Measurements from ENCODE around the gene MYO5B.

- TF ChIP-seq ETV6 (IDR thresholded peaks at IDR 0.05; ENCODE audit: borderline replicate concordance in 1 of 2, low read depth in 2 of 2, low read length in 1 of 2) (no peak), ETV6 (CRISPR knock-in tag; IDR thresholded peaks at IDR 0.05; ENCODE audit: borderline replicate concordance) (no peak), NONO (IDR thresholded peaks at IDR 0.05; ENCODE audit: low read depth in 2 of 2, low read length in 1 of 2) (no peak), CTCF (IDR thresholded peaks at IDR 0.05 in 2 of 3, conservative IDR thresholded peaks at IDR 0.05 in 1 of 3; ENCODE audit: insufficient read depth in 2 of 3, low read depth in 1 of 3, low read length in 3 of 3) (no peak), E2F6 (IDR thresholded peaks at IDR 0.05; ENCODE audit: borderline replicate concordance in 1 of 2, extremely low read depth in 1 of 2, insufficient read depth in 1 of 2, insufficient read length in 1 of 2, low read depth in 1 of 2, low read length in 1 of 2, poor library complexity in 1 of 2, severe bottlenecking in 1 of 2) (no peak), MECOM (CRISPR knock-in tag; IDR thresholded peaks at IDR 0.05) (no peak), ZNF436 (CRISPR knock-in tag; IDR thresholded peaks at IDR 0.05) (no peak), TGIF2 (CRISPR knock-in tag; IDR thresholded peaks at IDR 0.05) (no peak), DMBX1 (CRISPR knock-in tag; IDR thresholded peaks at IDR 0.05; ENCODE audit: borderline replicate concordance) (no peak), BCL6 (CRISPR knock-in tag; IDR thresholded peaks at IDR 0.05) (no peak), FOXJ2 (tag; IDR thresholded peaks at IDR 0.05) (no peak), POLR3G (IDR thresholded peaks at IDR 0.05; ENCODE audit: extremely low read depth, insufficient read length, insufficient replicate concordance) (no peak), ZFP36 (IDR thresholded peaks at IDR 0.05; ENCODE audit: low read depth, low read length, partially characterized antibody) (no peak), TBP (optimal IDR thresholded peaks at IDR 0.05; ENCODE audit: low read depth, low read length) (no peak), HNRNPK (IDR thresholded peaks at IDR 0.05; ENCODE audit: low read depth, low read length, poor library complexity, severe bottlenecking) (no peak)
Measured at GRCh38 chr18:50022985-50023384, 172.0 kb downstream of the MYO5B start.
